Measurements from ENCODE around the gene IZUMO2.
"Not testable (repeated sequence)": the region's sequence is repeated elsewhere in the genome, so short reads cannot be mapped to it uniquely, and the experiment has no call there.

The IZUMO2 gene

GRCh38 chr19:50135856-50136602 lies 27.1 kb downstream of the IZUMO2 start:
- not testable (repeated sequence) for DNase-seq (ENCODE audit: low spot score)

GRCh38 chr19:50134777-50135719 lies 28.0 kb downstream of the IZUMO2 start:
- DNase-seq (ENCODE audit: low spot score): not testable (repeated sequence)

- not testable (repeated sequence) for DNase-seq (ENCODE audit: low spot score)
These were observed 29.3 kb downstream of the IZUMO2 start for GRCh38 chr19:50133518-50134492.

GRCh38 chr19:50104012-50104411 lies 59.1 kb downstream of the IZUMO2 start:
- not testable (repeated sequence) for DNase-seq (ENCODE audit: low spot score)

GRCh38 chr19:50103405-50103804 lies 59.7 kb downstream of the IZUMO2 start:
- DNase-seq (ENCODE audit: low spot score): not testable (repeated sequence)
